22Rv1 (cell line): ENCODE results near the gene FBXO47.

Experiments
- ZFX ChIP-seq: fragments of 450-650 bp; IDR thresholded peaks from 2 replicates; pipeline ENCODE4 v1.6.1; 2017; ENCODE audit warnings: antibody characterized with exemption, borderline replicate concordance
- TF ChIP-seq, protein P1 (sequence below): fragments of 450-650 bp; IDR thresholded peaks from 2 replicates; pipeline ENCODE4 v1.5.1; 2017; ENCODE audit warnings: mild to moderate bottlenecking

DNA sequence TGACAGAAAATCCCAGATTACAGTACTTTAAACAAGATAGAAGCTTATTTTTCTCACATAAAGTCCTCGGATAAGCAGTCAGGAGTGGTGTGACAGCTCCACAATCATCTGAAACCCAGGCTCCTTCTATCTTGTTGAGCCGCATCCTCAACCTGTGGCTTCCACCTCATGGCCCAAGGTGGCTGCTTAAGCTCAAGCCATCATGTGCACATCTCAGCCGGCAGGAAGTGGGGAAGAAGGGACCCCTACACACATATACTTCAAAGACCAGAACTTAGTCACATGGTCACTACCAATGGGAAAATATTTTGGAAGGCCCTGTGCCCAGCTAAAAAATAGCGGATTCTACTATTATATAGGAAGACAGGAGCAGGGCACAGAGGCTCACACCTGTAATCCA, 11.0 kb upstream of the FBXO47 start:
- TF ChIP-seq, protein P1, sequence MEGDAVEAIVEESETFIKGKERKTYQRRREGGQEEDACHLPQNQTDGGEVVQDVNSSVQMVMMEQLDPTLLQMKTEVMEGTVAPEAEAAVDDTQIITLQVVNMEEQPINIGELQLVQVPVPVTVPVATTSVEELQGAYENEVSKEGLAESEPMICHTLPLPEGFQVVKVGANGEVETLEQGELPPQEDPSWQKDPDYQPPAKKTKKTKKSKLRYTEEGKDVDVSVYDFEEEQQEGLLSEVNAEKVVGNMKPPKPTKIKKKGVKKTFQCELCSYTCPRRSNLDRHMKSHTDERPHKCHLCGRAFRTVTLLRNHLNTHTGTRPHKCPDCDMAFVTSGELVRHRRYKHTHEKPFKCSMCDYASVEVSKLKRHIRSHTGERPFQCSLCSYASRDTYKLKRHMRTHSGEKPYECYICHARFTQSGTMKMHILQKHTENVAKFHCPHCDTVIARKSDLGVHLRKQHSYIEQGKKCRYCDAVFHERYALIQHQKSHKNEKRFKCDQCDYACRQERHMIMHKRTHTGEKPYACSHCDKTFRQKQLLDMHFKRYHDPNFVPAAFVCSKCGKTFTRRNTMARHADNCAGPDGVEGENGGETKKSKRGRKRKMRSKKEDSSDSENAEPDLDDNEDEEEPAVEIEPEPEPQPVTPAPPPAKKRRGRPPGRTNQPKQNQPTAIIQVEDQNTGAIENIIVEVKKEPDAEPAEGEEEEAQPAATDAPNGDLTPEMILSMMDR: no peak
- TF ChIP-seq ZFX: no peak
